Hepatocyte (in vitro differentiated cells): Measurements from ENCODE around the gene KCNJ1.

Source experiments
- CTCF ChIP-seq: fragments of 200-600 bp; sonication (generic); IDR thresholded peaks from 2 replicates; pipeline ENCODE4 v1.5.1; 2016; ENCODE audit warnings: antibody characterized with exemption, mild to moderate bottlenecking; ENCODE audit not compliant: poor library complexity
- EZH2 ChIP-seq: fragments of 200-600 bp; sonication (generic); IDR thresholded peaks from 2 replicates; pipeline ENCODE4 v1.6.1; 2016; ENCODE audit warnings: antibody characterized with exemption, mild to moderate bottlenecking, borderline replicate concordance

- TF ChIP-seq EZH2 (no peak), CTCF (no peak)
These were observed 4.0 kb downstream of the KCNJ1 start for GRCh38 chr11:128862908-128863660.
